ENCODE measurements around the gene CXorf49B.
"Not testable (repeated sequence)": the region's sequence is repeated elsewhere in the genome, so short reads cannot be mapped to it uniquely, and the experiment has no call there.

Gene CXorf49B

GRCh38 chrX:71763049-71763448 lies at the start of gene CXorf49B:
Gene CXorf49B, plus strand, starts transcription at chrX:71763349. Its CDS starts 75 bp downstream, at chrX:71763424.
- DNase-seq, ATAC-seq: not testable (repeated sequence)

GRCh38 chrX:71714064-71714463 lies 49.1 kb upstream of the CXorf49B start:
- not testable (repeated sequence) for DNase-seq
- ATAC-seq: peak; percentile 19

- not testable (repeated sequence) for ATAC-seq, DNase-seq
Measured at GRCh38 chrX:71715551-71715950, 47.6 kb upstream of the CXorf49B start.

GRCh38 chrX:71716323-71716722 lies 46.8 kb upstream of the CXorf49B start:
- not testable (repeated sequence) for DNase-seq, ATAC-seq

GRCh38 chrX:71718185-71718584 lies 45.0 kb upstream of the CXorf49B start, which contains the start of gene CXorf49:
Gene CXorf49, minus strand, starts transcription at chrX:71718285. Its CDS starts 134 bp downstream, at chrX:71718151.
- not testable (repeated sequence) for DNase-seq, ATAC-seq

GRCh38 chrX:71719195-71719594 lies 44.0 kb upstream of the CXorf49B start:
- not testable (repeated sequence) for DNase-seq, ATAC-seq

GRCh38 chrX:71720289-71720886 lies 42.8 kb upstream of the CXorf49B start:
- not testable (repeated sequence) for DNase-seq
- ATAC-seq: peak; percentile 40

- peak; percentile 36 for ATAC-seq
- not testable (repeated sequence) for DNase-seq
Measured at GRCh38 chrX:71760688-71761281, 2.4 kb upstream of the CXorf49B start.

GRCh38 chrX:71764832-71765231 lies 1.7 kb downstream of the CXorf49B start:
- not testable (repeated sequence) for ATAC-seq

GRCh38 chrX:71765613-71766012 lies 2.5 kb downstream of the CXorf49B start:
- ATAC-seq, DNase-seq: not testable (repeated sequence)

More at GRCh38 chrX:71764832-71765231, 1.7 kb downstream of the CXorf49B start:
- DNase-seq: not testable (repeated sequence)

- DNase-seq, ATAC-seq: not testable (repeated sequence)
Measured at GRCh38 chrX:71767134-71767533, 4.0 kb downstream of the CXorf49B start.

GRCh38 chrX:71778322-71778721 lies 15.2 kb downstream of the CXorf49B start:
- not testable (repeated sequence) for ATAC-seq, DNase-seq

GRCh38 chrX:71782225-71782949 lies 19.2 kb downstream of the CXorf49B start:
- ATAC-seq, DNase-seq: not testable (repeated sequence)

GRCh38 chrX:71782950-71783299 lies 19.8 kb downstream of the CXorf49B start:
- not testable (repeated sequence) for ATAC-seq, DNase-seq

- DNase-seq, ATAC-seq: not testable (repeated sequence)
Measured at GRCh38 chrX:71783569-71784347, 20.6 kb downstream of the CXorf49B start.

- ATAC-seq, DNase-seq: not testable (repeated sequence)
Measured at GRCh38 chrX:71784348-71784983, 21.3 kb downstream of the CXorf49B start.

- ATAC-seq: not testable (repeated sequence)
Measured at GRCh38 chrX:71806450-71806849, 43.3 kb downstream of the CXorf49B start.

GRCh38 chrX:71809886-71810285 lies 46.7 kb downstream of the CXorf49B start:
- DNase-seq (no peak), ATAC-seq (no peak)

More at GRCh38 chrX:71806450-71806849, 43.3 kb downstream of the CXorf49B start:
- not testable (repeated sequence) for DNase-seq

- ATAC-seq: no peak
Measured at GRCh38 chrX:71814123-71814912, 51.2 kb downstream of the CXorf49B start.

More at GRCh38 chrX:71814123-71814912, 51.2 kb downstream of the CXorf49B start:
- no peak for DNase-seq

All from stimulated activated naive CD8-positive, alpha-beta T cell treated with anti-CD3 and anti-CD28 coated beads, Interleukin-15, Interleukin-2, amounts not matched to agents 100 U/mL and 50 U/mL, for 24 hours (primary cell).